Stimulated activated CD4-positive, alpha-beta T cell treated with anti-CD3 and anti-CD28 coated beads, TNF-alpha, amount 100 ng/mL, for 24 hours (primary cell): ENCODE measurements around the gene COL26A1.

Experiments
- DNase-seq, 3 experiments: peaks; one replicate each; pipeline ENCODE4 v3.0.0-alpha.2; 2020; ENCODE audit warnings: low read depth in 3 of 3

COL26A1 gene

GRCh38 chr7:101370836-101371235, 8.2 kb downstream of the COL26A1 start:
- DNase-seq = no peak

GRCh38 chr7:101373812-101374614, 11.3 kb downstream of the COL26A1 start:
- DNase-seq = no peak

- no peak for DNase-seq
Measured at GRCh38 chr7:101374990-101375389, 12.3 kb downstream of the COL26A1 start.

GRCh38 chr7:101376601-101377000, 13.9 kb downstream of the COL26A1 start:
- no peak for DNase-seq

- DNase-seq = no peak
Measured at GRCh38 chr7:101377189-101377736, 14.6 kb downstream of the COL26A1 start.

- DNase-seq = no peak
Measured at GRCh38 chr7:101378751-101379174, 16.1 kb downstream of the COL26A1 start.

GRCh38 chr7:101379302-101379701, 16.6 kb downstream of the COL26A1 start:
- DNase-seq = no peak

- no peak for DNase-seq
Measured at GRCh38 chr7:101381549-101382111, 19.0 kb downstream of the COL26A1 start.

- DNase-seq = no peak
Measured at GRCh38 chr7:101382937-101383336, 20.3 kb downstream of the COL26A1 start.

- DNase-seq = no peak
Measured at GRCh38 chr7:101386177-101386557, 23.5 kb downstream of the COL26A1 start.

GRCh38 chr7:101386558-101387231, 24.0 kb downstream of the COL26A1 start:
- no peak for DNase-seq

GRCh38 chr7:101390901-101391301, 28.2 kb downstream of the COL26A1 start:
- peak in 1 of 3 experiments; percentile 14 for DNase-seq

- DNase-seq = no peak
Measured at GRCh38 chr7:101391991-101392390, 29.3 kb downstream of the COL26A1 start.

- DNase-seq = no peak
Measured at GRCh38 chr7:101393865-101394264, 31.2 kb downstream of the COL26A1 start.

- DNase-seq = no peak
Measured at GRCh38 chr7:101395376-101395775, 32.7 kb downstream of the COL26A1 start.

- no peak for DNase-seq
Measured at GRCh38 chr7:101397243-101397642, 34.6 kb downstream of the COL26A1 start.

GRCh38 chr7:101397770-101398324, 35.2 kb downstream of the COL26A1 start:
- no peak for DNase-seq

- no peak for DNase-seq
Measured at GRCh38 chr7:101398396-101399289, 36.0 kb downstream of the COL26A1 start.

- no peak for DNase-seq
Measured at GRCh38 chr7:101399759-101400158, 37.1 kb downstream of the COL26A1 start.

- DNase-seq = no peak
Measured at GRCh38 chr7:101400751-101401150, 38.1 kb downstream of the COL26A1 start.

GRCh38 chr7:101401390-101402080, 38.9 kb downstream of the COL26A1 start:
- DNase-seq = no peak
